ENCODE data around the gene GLRX3. TPM values are rescaled to one million over a fixed set of nuclear protein-coding genes. Genes with fewer than 3 reads are reported as not detected.

Gene GLRX3
- total RNA-seq, 1 experiment from 2014 or later: 79.8 TPM

DNA sequence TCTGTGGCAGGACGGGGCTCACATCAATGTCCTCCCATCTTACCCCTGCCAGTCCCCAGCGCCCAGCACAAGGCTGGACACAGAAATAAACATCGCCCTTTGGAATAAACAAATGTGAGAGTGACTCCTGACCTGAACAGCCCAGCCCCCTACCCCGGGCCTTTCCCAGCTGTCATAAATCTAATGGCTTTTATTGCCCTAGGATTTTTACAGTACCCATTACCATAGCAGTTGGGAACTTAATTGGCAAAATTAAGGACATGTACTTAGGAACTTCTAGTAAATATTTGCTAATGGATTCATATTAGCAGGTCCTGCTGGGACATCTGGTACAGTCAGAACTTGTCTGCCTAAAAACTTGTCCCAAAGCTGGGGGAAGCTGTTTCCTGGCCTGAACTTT, 76.6 kb downstream of the GLRX3 start:
- H3K36me3 Mint-ChIP-seq (ENCODE audit: insufficient read depth, unreplicated experiment): no peaks in the 10 kb centered on the region
- CTCF ChIA-PET: no interaction called here
- TF ChIP-seq, protein P1, sequence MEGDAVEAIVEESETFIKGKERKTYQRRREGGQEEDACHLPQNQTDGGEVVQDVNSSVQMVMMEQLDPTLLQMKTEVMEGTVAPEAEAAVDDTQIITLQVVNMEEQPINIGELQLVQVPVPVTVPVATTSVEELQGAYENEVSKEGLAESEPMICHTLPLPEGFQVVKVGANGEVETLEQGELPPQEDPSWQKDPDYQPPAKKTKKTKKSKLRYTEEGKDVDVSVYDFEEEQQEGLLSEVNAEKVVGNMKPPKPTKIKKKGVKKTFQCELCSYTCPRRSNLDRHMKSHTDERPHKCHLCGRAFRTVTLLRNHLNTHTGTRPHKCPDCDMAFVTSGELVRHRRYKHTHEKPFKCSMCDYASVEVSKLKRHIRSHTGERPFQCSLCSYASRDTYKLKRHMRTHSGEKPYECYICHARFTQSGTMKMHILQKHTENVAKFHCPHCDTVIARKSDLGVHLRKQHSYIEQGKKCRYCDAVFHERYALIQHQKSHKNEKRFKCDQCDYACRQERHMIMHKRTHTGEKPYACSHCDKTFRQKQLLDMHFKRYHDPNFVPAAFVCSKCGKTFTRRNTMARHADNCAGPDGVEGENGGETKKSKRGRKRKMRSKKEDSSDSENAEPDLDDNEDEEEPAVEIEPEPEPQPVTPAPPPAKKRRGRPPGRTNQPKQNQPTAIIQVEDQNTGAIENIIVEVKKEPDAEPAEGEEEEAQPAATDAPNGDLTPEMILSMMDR (IDR thresholded peaks at IDR 0.05; ENCODE audit: unreplicated experiment): no peak
- no peak overlapping the region for H3K4me3 Mint-ChIP-seq (ENCODE audit: low read depth, unreplicated experiment)
- no peaks in the 10 kb centered on the region for H3K4me1 Mint-ChIP-seq (ENCODE audit: low read depth, unreplicated experiment)
- H3K9me3 Mint-ChIP-seq (ENCODE audit: low read depth, unreplicated experiment): peaks cover 6% of the 10 kb centered on the region
- BruUV-seq (replicated peaks): no TSS peak
- no peaks in the 10 kb centered on the region for H3K27me3 Mint-ChIP-seq (ENCODE audit: unreplicated experiment)
- no peak for DNase-seq
- intact Hi-C loops (cut with micrococcal nuclease; ENCODE audit: unreplicated experiment): no loop called here
- no peak overlapping the region for H3K27ac Mint-ChIP-seq (ENCODE audit: unreplicated experiment)

GRCh38 chr10:130213286-130214080, 77.3 kb downstream of the GLRX3 start:
- intact Hi-C loops (cut with micrococcal nuclease; ENCODE audit: unreplicated experiment): no loop called here
- CTCF ChIA-PET: no interaction called here
- Mint-ChIP-seq H3K36me3 (ENCODE audit: insufficient read depth, unreplicated experiment) (no peaks in the 10 kb centered on the region), H3K4me1 (ENCODE audit: low read depth, unreplicated experiment) (no peaks in the 10 kb centered on the region), H3K27ac (ENCODE audit: unreplicated experiment) (no peak overlapping the region), H3K9me3 (ENCODE audit: low read depth, unreplicated experiment) (peaks cover 6% of the 10 kb centered on the region), H3K4me3 (ENCODE audit: low read depth, unreplicated experiment) (no peak overlapping the region), H3K27me3 (ENCODE audit: unreplicated experiment) (no peaks in the 10 kb centered on the region)
- DNase-seq: no peak
- TF ChIP-seq, protein P1 (IDR thresholded peaks at IDR 0.05; ENCODE audit: unreplicated experiment): no peak
- BruUV-seq (replicated peaks): no TSS peak

GRCh38 chr10:130214431-130214830, 78.2 kb downstream of the GLRX3 start:
- CTCF ChIA-PET: no interaction called here
- Mint-ChIP-seq H3K4me1 (ENCODE audit: low read depth, unreplicated experiment) (no peaks in the 10 kb centered on the region), H3K4me3 (ENCODE audit: low read depth, unreplicated experiment) (no peak overlapping the region), H3K27me3 (ENCODE audit: unreplicated experiment) (no peaks in the 10 kb centered on the region), H3K27ac (ENCODE audit: unreplicated experiment) (no peak overlapping the region), H3K36me3 (ENCODE audit: insufficient read depth, unreplicated experiment) (no peaks in the 10 kb centered on the region), H3K9me3 (ENCODE audit: low read depth, unreplicated experiment) (peaks cover 6% of the 10 kb centered on the region)
- DNase-seq: no peak
- intact Hi-C loops (cut with micrococcal nuclease; ENCODE audit: unreplicated experiment): no loop called here
- BruUV-seq (replicated peaks): no TSS peak
- TF ChIP-seq, protein P1 (IDR thresholded peaks at IDR 0.05; ENCODE audit: unreplicated experiment): no peak

GRCh38 chr10:130215151-130215930, 79.2 kb downstream of the GLRX3 start:
- no peaks in the 10 kb centered on the region for H3K27me3 Mint-ChIP-seq (ENCODE audit: unreplicated experiment)
- H3K27ac Mint-ChIP-seq (ENCODE audit: unreplicated experiment): no peak overlapping the region
- TF ChIP-seq, protein P1 (IDR thresholded peaks at IDR 0.05; ENCODE audit: unreplicated experiment): no peak
- H3K36me3 Mint-ChIP-seq (ENCODE audit: insufficient read depth, unreplicated experiment): no peaks in the 10 kb centered on the region
- CTCF ChIA-PET: no interaction called here
- no peak overlapping the region for H3K4me3 Mint-ChIP-seq (ENCODE audit: low read depth, unreplicated experiment)
- no peaks in the 10 kb centered on the region for H3K4me1 Mint-ChIP-seq (ENCODE audit: low read depth, unreplicated experiment)
- no peak for DNase-seq
- BruUV-seq (replicated peaks): no TSS peak
- peaks cover 6% of the 10 kb centered on the region for H3K9me3 Mint-ChIP-seq (ENCODE audit: low read depth, unreplicated experiment)
- intact Hi-C loops (cut with micrococcal nuclease; ENCODE audit: unreplicated experiment): no loop called here

Measured in Calu3 (cell line).